ENCODE data around the gene CACNA1S. TPM values are rescaled to one million over a fixed set of nuclear protein-coding genes. Genes with fewer than 3 reads are reported as not detected.

Gene CACNA1S
- total and polyA plus RNA-seq, 2 of the 13 experiments (the other 11 are each of a cell fraction or from before 2014, with no cell fraction given), result not detected

DNA sequence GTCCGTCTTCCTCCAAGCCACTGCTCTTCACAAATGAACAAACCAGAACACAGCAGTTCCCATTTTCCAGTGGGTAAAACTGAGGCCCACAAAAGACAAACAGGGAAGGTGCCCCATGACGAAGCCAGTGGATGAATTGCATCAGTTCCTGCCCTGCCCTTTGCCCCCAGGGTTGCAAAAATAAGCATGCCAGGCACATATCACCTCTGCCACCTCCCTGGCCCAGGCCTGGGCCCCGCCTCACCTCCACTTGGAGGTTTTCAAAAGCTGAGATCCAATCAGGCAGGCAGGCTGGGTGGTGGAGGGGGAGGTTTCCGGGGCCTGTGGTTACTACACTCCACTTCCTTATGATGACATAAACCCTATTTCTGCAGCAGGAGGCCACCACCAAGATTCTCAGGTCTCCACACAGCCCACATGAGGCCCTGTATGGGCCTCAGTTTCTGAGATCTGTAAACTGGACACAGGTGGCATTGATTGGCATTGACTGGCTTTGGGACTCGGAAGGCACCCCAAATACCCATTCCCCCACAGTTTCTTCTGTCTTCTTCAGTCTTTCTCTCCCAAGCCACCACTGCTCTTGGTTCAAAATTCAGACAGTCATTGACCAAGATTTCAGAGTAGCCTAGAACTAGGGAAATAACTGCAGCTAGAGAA is 92.8 kb downstream of the CACNA1S start (continued):
- TF ChIP-seq KDM6A (CRISPR knock-in tag; IDR thresholded peaks at IDR 0.05; ENCODE audit: low read depth), result no peak
- TF ChIP-seq CEBPG (CRISPR knock-in tag; IDR thresholded peaks at IDR 0.05), result peak; percentile 83
- 0 out of 2 replicates have a peak, but pooled peaks have one; percentile 23 for TF ChIP-seq RCOR2 (CRISPR knock-in tag; IDR thresholded peaks at IDR 0.05)
- TF ChIP-seq, protein P1, sequence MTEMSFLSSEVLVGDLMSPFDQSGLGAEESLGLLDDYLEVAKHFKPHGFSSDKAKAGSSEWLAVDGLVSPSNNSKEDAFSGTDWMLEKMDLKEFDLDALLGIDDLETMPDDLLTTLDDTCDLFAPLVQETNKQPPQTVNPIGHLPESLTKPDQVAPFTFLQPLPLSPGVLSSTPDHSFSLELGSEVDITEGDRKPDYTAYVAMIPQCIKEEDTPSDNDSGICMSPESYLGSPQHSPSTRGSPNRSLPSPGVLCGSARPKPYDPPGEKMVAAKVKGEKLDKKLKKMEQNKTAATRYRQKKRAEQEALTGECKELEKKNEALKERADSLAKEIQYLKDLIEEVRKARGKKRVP (CRISPR knock-in tag; IDR thresholded peaks at IDR 0.05), result peak in 1 of 2 experiments; percentile 98; a peak in 2 of 4 replicates
- TF ChIP-seq NFYC (CRISPR knock-in tag; IDR thresholded peaks at IDR 0.05), result 0 out of 2 replicates have a peak, but pooled peaks have one; percentile 15
- TF ChIP-seq KLF16 (CRISPR knock-in tag; IDR thresholded peaks at IDR 0.05), result no peak
- no peak for TF ChIP-seq NR2F6 (IDR thresholded peaks at IDR 0.05)
- TF ChIP-seq NR2F6 (CRISPR knock-in tag; IDR thresholded peaks at IDR 0.05), result peak; percentile 38

GRCh38 chr1:201017828-201018163 is 94.4 kb downstream of the CACNA1S start:
- Histone ChIP-seq H3K79me2 (ENCODE audit: insufficient read depth, low read length) (no peaks in the 10 kb centered on the region), H3K4me1 (ENCODE audit: insufficient read depth, low read length) (peaks cover 47% of the 10 kb centered on the region), H3K4me2 (ENCODE audit: low read depth, low read length) (0 out of 2 replicates have a peak overlapping the region, but pooled peaks have one; percentile 2), H3K9ac (ENCODE audit: insufficient read depth, low read depth, low read length) (no peak overlapping the region), H3K27ac (ENCODE audit: extremely low read length, insufficient read depth, low read length) (no peak overlapping the region), H3K27me3 (ENCODE audit: control insufficient read depth in 1 of 2, insufficient read depth in 2 of 2, low read length in 2 of 2) (peaks cover 13 to 52% of the 10 kb centered on the region in 2 experiments), H3K4me3 (replicated peaks in 1 of 3; ENCODE audit: insufficient read depth in 1 of 3, low read depth in 2 of 3, low read length in 3 of 3) (no peak overlapping the region), H2AFZ (ENCODE audit: low read length) (no peak overlapping the region), H4K20me1 (ENCODE audit: insufficient read depth, low read length) (no peaks in the 10 kb centered on the region), H3K36me3 (replicated peaks in 1 of 2; ENCODE audit: control insufficient read depth in 1 of 2, insufficient read depth in 2 of 2, low read length in 2 of 2) (no peaks in the 10 kb centered on the region), H3K9me3 (ENCODE audit: low read length) (no peaks in the 10 kb centered on the region)
- ChIA-PET POLR2A (no interaction called here), CTCF (ENCODE audit: low intra/inter-chr PET ratio, low total read pairs) (no interaction called here)
- 46% methylated on average over 2 of the region's 2 CpGs for WGBS (ENCODE audit: low lambda C conversion rate)
- FAIRE-seq (no peak), ATAC-seq (no peak), DNase-seq (ENCODE audit: low spot score) (no peak)
- BruUV-seq (replicated peaks), result no TSS peak
- intact Hi-C loops (cut with micrococcal nuclease; ENCODE audit: unreplicated experiment), result no loop called here
- in situ Hi-C loops (cut with HindIII; ENCODE audit: extremely low pct_ligation_motif_present, low pct_unique_long_range_greater_than_20kb), result no loop called here
- TF ChIP-seq ZNF816 (CRISPR knock-in tag; IDR thresholded peaks at IDR 0.05; ENCODE audit: borderline replicate concordance), result no peak
- no peak for TF ChIP-seq HHEX (CRISPR knock-in tag; IDR thresholded peaks at IDR 0.05)
- no peak for TF ChIP-seq ZBTB43 (CRISPR knock-in tag; conservative IDR thresholded peaks at IDR 0.05)
- TF ChIP-seq CAMTA2 (CRISPR knock-in tag; IDR thresholded peaks at IDR 0.05; ENCODE audit: borderline replicate concordance), result no peak
- no peak for TF ChIP-seq ZBTB46 (CRISPR knock-in tag; IDR thresholded peaks at IDR 0.05; ENCODE audit: borderline replicate concordance)
- TF ChIP-seq, protein P2, sequence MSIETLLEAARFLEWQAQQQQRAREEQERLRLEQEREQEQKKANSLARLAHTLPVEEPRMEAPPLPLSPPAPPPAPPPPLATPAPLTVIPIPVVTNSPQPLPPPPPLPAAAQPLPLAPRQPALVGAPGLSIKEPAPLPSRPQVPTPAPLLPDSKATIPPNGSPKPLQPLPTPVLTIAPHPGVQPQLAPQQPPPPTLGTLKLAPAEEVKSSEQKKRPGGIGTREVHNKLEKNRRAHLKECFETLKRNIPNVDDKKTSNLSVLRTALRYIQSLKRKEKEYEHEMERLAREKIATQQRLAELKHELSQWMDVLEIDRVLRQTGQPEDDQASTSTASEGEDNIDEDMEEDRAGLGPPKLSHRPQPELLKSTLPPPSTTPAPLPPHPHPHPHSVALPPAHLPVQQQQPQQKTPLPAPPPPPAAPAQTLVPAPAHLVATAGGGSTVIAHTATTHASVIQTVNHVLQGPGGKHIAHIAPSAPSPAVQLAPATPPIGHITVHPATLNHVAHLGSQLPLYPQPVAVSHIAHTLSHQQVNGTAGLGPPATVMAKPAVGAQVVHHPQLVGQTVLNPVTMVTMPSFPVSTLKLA (IDR thresholded peaks at IDR 0.05), result no peak
- no peak for TF ChIP-seq SYNCRIP (IDR thresholded peaks at IDR 0.05; ENCODE audit: insufficient read depth, low read depth, low read length)
- TF ChIP-seq SUZ12 (IDR thresholded peaks at IDR 0.05; ENCODE audit: low read depth, low read length), result no peak
- TF ChIP-seq AHR (CRISPR knock-in tag; IDR thresholded peaks at IDR 0.05), result no peak
- TF ChIP-seq, protein P3, sequence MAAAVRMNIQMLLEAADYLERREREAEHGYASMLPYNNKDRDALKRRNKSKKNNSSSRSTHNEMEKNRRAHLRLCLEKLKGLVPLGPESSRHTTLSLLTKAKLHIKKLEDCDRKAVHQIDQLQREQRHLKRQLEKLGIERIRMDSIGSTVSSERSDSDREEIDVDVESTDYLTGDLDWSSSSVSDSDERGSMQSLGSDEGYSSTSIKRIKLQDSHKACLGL (CRISPR knock-in tag; IDR thresholded peaks at IDR 0.05), result no peak
- TF ChIP-seq ZNF720 (CRISPR knock-in tag; IDR thresholded peaks at IDR 0.05), result no peak
- TF ChIP-seq MYC (CRISPR knock-in tag; IDR thresholded peaks at IDR 0.05; ENCODE audit: borderline replicate concordance), result no peak
